Fibroblast of skin of left quadriceps (primary cell): ENCODE measurements around the gene IL2RA.
"Not testable (repeated sequence)": the region's sequence is repeated elsewhere in the genome, so short reads cannot be mapped to it uniquely, and the experiment has no call there.

Experiments
- DNase-seq, 2 experiments: peaks; one replicate each; pipeline ENCODE4 v3.0.0-alpha.2; 2013; ENCODE audit warnings: low read depth in 2 of 2

IL2RA gene

GRCh38 chr10:6082496-6083395 lies 20.6 kb upstream of the IL2RA start:
- no peak for DNase-seq

- no peak for DNase-seq
Measured at GRCh38 chr10:6080417-6080973, 18.3 kb upstream of the IL2RA start.

DNA sequence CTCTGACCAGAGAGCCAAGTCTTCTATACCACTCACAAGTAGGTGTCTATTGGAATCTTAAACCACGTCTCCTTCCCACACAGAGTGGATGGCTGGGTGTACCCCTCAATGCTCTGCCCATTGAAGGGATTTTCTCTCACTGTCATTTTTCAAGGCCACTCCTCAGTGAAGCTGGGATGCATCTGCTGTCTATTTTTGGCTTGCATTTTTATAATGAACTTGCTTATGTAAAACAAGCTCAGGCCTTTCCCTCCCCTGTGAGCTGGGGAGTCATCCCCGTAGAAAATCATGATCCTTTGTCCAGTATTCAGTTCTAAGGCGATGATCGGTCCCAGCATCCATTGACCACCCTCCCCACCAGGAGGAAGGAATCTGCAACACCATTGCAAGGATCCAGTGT lies 16.9 kb upstream of the IL2RA start:
- DNase-seq = no peak

GRCh38 chr10:6077071-6077675 lies 15.0 kb upstream of the IL2RA start:
- DNase-seq = no peak

- no peak for DNase-seq
Measured at GRCh38 chr10:6074489-6075301, 12.5 kb upstream of the IL2RA start.

DNA sequence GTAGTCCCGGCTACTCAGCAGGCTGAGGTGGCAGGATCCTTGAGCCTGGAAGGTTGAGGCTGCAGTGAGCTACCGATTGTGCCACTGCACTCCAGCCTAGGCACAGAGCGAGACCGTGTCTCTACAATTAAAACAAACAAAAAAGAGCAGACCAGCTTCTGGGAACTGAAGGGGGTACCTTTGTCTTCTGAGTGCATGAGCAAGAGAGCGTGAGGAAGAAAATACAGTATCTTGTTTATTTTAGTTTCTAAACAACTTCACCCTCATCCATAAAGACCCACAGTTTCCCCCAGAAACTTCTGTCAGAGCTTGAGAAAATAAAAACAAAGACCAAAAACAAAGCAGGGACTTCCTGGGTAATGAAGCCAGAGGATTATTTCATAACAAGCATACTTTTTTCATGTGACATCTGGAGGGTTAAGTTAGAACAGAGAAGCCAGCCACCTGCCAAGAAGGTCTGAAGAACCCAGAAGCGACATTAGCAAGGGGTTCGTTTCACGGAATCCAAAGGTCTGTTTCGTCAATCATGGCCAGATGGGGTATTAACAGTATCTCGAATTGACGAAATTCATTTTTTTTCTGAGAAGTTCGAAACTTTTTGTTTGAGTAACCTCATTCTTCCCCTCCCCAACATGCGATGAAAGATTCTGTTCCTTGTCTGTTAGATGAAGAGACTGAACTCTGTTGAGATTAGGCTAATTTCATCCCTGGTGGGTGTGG lies 10.2 kb upstream of the IL2RA start:
- no peak for DNase-seq

GRCh38 chr10:6071181-6072175 lies 9.3 kb upstream of the IL2RA start:
- DNase-seq = no peak

- no peak for DNase-seq
Measured at GRCh38 chr10:6070660-6071059, 8.5 kb upstream of the IL2RA start.

DNA sequence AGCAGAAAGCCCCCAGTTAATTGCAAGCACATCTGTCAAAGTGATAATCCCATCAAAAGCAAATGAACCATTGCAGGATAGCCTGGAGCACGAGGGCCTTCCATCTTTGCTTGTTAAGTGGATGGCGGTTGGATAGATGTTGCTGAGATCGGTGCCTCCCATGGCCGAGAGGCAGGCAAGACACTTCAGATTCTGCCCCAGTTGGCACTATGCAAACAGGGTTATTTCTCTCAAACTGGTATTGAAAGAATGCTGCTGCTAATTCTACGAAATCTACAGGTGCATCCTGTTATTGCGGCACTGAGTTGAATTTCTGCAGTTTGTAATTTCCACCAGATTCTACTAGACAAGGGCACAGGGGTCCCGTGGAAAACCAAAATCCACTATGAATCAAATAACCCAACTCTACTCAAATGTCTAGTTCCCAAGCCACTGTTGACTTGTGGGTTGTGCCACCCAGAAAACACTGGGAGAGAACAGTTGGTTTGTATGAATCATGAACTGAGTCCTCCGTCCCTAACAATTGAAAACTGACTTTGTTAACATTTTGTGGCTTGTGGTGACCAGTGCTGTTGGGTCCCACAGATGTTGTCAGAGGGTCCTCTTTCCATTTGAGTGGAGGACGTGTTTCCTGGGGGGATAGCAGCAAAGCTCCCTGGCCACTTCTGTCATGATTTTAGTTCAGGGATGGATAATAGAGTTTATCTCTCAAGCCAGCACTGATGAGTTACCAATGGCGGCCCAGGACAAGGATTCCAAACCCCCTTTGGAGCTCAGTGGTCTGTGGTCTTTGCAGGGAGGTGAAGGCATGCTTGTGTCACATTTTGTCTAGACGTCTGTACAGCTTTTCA lies 7.1 kb upstream of the IL2RA start:
- DNase-seq = no peak

DNA sequence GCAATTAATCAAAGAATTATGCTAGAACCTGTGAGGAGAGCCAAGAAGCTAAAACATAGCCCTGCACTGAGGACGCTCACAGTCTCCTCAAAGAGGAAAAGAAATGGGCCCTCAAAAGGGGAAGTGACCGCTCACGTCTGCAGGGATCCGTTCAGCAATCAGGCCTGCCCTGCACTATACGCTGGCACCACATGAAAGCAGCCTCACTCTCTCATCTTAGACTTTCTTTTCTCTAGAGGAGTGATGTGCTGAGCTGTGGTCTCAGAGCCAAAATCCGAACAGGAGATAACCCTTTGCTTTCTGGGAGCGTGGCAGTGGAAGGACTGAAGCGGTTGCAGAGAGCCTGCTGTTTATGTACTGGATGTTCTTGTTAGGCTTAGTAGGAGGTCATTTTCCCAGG lies 6.3 kb upstream of the IL2RA start:
- DNase-seq = no peak

DNA sequence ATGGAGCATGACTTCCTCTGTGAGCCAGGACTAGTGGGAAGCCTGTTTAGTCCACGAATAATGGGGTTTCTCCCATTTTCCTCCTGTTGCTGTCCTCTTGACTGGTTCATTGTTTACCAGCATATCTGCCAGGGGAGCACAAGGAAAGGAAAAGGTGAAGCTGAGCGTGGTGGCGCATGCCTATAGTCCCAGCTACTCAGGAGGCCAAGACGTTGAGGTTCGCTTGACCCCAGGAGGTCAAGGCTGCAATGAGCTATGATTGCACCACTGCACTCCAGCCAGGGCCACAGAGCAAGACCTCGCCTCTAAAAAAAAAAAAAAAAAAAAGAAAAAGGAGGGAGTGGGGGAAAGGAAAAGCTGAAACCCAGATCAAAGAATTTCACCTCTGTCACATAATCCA lies 5.8 kb upstream of the IL2RA start:
- DNase-seq = no peak

- no peak for DNase-seq
Measured at GRCh38 chr10:6067457-6067856, 5.3 kb upstream of the IL2RA start.

DNA sequence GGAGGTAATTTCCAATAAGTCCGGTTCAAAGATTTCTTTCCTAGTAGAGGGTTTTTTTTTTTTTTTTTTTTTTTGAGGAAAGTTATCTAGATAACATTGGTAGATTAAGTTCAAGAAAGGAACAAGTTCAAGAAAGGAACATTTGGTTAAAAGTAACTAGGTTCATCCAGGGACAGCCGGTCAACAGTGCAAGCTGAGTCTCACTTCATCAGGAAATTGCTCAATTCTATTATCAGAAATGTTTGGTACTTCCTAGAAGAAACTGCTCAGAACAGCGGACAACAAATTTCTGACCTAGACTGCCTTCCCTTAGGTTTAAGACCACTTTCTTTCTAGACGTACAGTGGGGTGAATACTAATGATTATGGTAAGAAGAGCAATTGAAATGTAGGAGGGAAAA lies 3.7 kb upstream of the IL2RA start:
- no peak for DNase-seq

GRCh38 chr10:6065406-6065805 lies 3.2 kb upstream of the IL2RA start:
- no peak for DNase-seq

DNA sequence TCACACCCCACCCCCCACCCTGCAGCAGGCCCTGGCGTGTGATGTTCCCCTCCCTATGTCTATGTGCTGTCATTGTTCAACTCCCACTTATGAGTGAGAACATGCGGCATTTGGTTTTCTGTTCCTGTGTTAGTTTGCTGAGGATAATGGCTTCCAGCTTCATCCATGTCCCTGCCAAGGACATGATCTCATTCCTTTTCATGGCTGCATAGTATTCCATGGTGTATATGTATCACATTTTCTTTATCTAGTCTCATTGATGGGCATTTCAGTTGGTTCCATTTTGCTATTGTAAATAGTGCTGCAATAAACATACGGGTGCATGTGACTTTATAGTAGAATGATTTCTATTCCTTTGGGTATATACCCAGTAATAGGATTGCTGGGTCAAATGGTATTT lies 2.6 kb upstream of the IL2RA start:
- not testable (repeated sequence) for DNase-seq

DNA sequence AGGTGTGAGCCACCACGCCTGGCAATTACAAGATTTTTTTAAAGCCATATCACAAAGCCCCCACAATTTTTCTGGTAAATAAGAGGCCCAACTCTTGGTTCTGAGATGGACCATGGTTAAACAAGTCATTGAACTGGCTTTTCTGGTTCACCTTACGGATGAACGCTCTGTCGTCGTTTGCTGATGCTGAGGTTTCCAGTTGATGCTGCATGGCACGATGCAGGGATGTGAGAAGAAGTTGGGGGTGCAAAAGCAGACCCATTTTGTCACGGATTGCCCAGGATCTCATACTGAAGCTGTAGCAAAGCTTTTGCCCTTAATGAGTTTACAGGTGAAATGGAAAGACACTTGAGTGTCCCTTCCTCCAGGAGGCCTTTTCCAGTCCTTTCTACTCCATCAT lies 2.0 kb upstream of the IL2RA start:
- DNase-seq = no peak

- no peak for DNase-seq
Measured at GRCh38 chr10:6061056-6061455, 1.1 kb downstream of the IL2RA start.

GRCh38 chr10:6059506-6059905 lies 2.7 kb downstream of the IL2RA start:
- DNase-seq = no peak

- DNase-seq = no peak
Measured at GRCh38 chr10:6058682-6059475, 3.3 kb downstream of the IL2RA start.
